Neural progenitor cell (in vitro differentiated cells): Measurements from ENCODE around the gene RTP5.

Source experiments
- EZH2 ChIP-seq: fragments of 200-600 bp; sonication (generic); IDR thresholded peaks from 2 replicates; pipeline ENCODE4 v1.6.1; 2017; ENCODE audit warnings: antibody characterized with exemption, mild to moderate bottlenecking, moderate library complexity
- EZH2phosphoT487 ChIP-seq: fragments of 200-600 bp; sonication (generic); IDR thresholded peaks from 2 replicates; pipeline ENCODE4 v1.6.1; 2017; ENCODE audit warnings: antibody characterized with exemption
- TF ChIP-seq, protein P1 (sequence below): fragments of 200-600 bp; sonication (generic); IDR thresholded peaks from 2 replicates; pipeline ENCODE4 v1.5.1; 2017; ENCODE audit warnings: antibody characterized with exemption, mild to moderate bottlenecking

DNA sequence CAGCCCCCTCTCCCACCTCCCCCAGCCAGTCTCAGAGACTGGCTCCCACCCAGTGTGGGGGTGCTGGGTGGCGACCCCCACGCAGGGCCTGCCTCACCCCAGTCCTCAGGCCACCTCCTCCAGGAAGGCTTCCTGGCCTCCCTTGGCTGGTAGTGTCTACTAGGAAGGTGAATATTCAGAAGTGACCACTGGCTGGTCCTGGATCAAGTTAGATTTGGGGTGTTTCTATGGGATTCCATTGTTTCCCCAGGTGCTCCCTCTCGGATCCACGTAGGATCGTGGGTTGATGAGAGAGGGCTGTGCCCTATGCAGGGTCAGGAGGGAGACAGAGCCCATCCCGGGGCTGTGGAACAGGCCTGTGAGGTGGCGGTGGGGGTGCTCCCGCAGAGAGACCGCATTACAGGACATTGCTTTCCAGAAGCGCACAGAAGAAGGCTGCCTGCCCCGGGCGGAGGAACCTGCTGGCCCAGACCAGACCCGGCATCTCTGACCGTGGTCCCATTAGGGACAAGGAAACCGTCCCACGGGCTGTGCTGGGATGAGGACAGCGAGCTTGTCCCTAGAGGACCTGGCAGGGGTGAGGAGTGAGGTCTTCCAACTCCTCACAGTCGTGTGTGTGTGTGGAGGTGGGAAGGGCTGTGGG lies 14.2 kb upstream of the RTP5 start:
- TF ChIP-seq, protein P1, sequence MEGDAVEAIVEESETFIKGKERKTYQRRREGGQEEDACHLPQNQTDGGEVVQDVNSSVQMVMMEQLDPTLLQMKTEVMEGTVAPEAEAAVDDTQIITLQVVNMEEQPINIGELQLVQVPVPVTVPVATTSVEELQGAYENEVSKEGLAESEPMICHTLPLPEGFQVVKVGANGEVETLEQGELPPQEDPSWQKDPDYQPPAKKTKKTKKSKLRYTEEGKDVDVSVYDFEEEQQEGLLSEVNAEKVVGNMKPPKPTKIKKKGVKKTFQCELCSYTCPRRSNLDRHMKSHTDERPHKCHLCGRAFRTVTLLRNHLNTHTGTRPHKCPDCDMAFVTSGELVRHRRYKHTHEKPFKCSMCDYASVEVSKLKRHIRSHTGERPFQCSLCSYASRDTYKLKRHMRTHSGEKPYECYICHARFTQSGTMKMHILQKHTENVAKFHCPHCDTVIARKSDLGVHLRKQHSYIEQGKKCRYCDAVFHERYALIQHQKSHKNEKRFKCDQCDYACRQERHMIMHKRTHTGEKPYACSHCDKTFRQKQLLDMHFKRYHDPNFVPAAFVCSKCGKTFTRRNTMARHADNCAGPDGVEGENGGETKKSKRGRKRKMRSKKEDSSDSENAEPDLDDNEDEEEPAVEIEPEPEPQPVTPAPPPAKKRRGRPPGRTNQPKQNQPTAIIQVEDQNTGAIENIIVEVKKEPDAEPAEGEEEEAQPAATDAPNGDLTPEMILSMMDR: no peak
- TF ChIP-seq EZH2 (no peak), EZH2phosphoT487 (no peak)
